IPS-20b (cell line): ENCODE measurements around the gene PTPRN2.
"Not testable (repeated sequence)": the region's sequence is repeated elsewhere in the genome, so short reads cannot be mapped to it uniquely, and the experiment has no call there.

Experiments
- H3K27ac ChIP-seq: one replicate; pipeline ENCODE4 v1.5.1; 2013; ENCODE audit warnings: low read length
- H3K27me3 ChIP-seq: 2 replicates; pipeline ENCODE4 v1.6.1; 2013; ENCODE audit warnings: mild to moderate bottlenecking, low read length, inconsistent platforms; ENCODE audit not compliant: insufficient read depth
- H3K36me3 ChIP-seq: 2 replicates; pipeline ENCODE4 v1.6.1; 2013; ENCODE audit warnings: low read depth, mild to moderate bottlenecking, inconsistent platforms, low read length, moderate library complexity; ENCODE audit not compliant: insufficient read depth
- H3K4me1 ChIP-seq: 2 replicates; pipeline ENCODE4 v1.6.1; 2013; ENCODE audit warnings: mild to moderate bottlenecking, control low read depth, inconsistent platforms, low read length, moderate library complexity; ENCODE audit not compliant: insufficient read depth
- H3K4me3 ChIP-seq: 2 replicates; pipeline ENCODE4 v1.5.1; 2013; ENCODE audit warnings: mild to moderate bottlenecking, low read length, inconsistent platforms
- H3K9ac ChIP-seq: 2 replicates; pipeline ENCODE4 v1.6.1; 2013; ENCODE audit warnings: low read depth, mild to moderate bottlenecking, inconsistent platforms, low read length, moderate library complexity
- H3K9me3 ChIP-seq: 2 replicates; pipeline ENCODE4 v1.6.1; 2013; ENCODE audit warnings: mild to moderate bottlenecking, low read depth, low read length, inconsistent platforms; ENCODE audit not compliant: insufficient read depth

The PTPRN2 gene

GRCh38 chr7:158236400-158236799, 351.2 kb downstream of the PTPRN2 start:
- no peak overlapping the region for H3K9ac ChIP-seq
- no peaks in the 10 kb centered on the region for H3K36me3 ChIP-seq
- H3K9me3 ChIP-seq: peaks cover 86% of the 10 kb centered on the region
- no peak overlapping the region for H3K4me3 ChIP-seq
- no peaks in the 10 kb centered on the region for H3K27me3 ChIP-seq
- no peaks in the 10 kb centered on the region for H3K4me1 ChIP-seq
- H3K27ac ChIP-seq: no peak overlapping the region

GRCh38 chr7:158235862-158236261, 351.8 kb downstream of the PTPRN2 start:
- no peak overlapping the region for H3K27ac ChIP-seq
- H3K4me3 ChIP-seq: no peak overlapping the region
- peaks cover 87% of the 10 kb centered on the region for H3K9me3 ChIP-seq
- no peak overlapping the region for H3K9ac ChIP-seq
- H3K36me3 ChIP-seq: no peaks in the 10 kb centered on the region
- no peaks in the 10 kb centered on the region for H3K27me3 ChIP-seq
- no peaks in the 10 kb centered on the region for H3K4me1 ChIP-seq

DNA sequence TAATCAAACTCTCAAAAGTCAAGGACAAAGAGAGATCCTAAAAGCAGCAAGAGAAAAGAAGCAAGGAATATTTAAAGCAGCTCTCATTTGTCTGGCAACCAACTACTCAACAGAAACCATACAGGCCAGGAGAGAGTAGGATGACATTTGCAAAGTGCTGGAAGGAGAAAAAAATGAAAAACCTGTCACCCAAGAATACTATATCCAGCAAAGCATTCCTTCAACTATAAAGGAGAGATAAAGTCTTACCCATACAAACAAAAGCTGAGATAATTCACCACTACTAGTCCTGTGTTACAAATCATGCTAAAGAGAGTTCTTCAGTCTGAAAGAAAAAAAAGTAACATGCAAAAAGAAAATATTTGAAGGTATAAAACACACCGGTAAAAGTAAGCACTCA, 357.7 kb downstream of the PTPRN2 start:
- Histone ChIP-seq H3K9ac (no peak overlapping the region), H3K27ac (no peak overlapping the region), H3K9me3 (peaks cover 98% of the 10 kb centered on the region), H3K4me3 (no peak overlapping the region; the same call in 1 of the 2 replicates), H3K27me3 (no peaks in the 10 kb centered on the region), H3K36me3 (no peaks in the 10 kb centered on the region), H3K4me1 (no peaks in the 10 kb centered on the region)

DNA sequence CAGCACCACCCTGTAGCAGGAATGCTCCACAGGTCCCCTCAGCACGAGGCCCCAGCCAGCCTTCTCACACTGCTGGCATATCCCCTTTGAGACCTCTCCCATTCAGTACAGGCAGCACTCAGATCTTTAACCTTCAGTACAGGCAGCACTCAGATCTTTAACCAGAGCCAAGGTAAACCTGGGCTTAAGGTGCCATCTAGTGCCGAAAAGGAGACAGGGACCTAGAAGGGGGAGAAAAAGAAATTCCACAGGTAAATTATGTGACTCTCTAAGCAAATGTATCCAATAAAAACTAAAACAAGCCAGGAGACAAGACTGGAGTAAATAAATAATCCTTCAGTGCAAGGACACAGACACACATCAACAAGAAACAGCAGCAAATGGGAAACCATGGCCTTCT, 358.6 kb downstream of the PTPRN2 start:
- Histone ChIP-seq H3K36me3 (no peaks in the 10 kb centered on the region), H3K9me3 (peaks cover 99% of the 10 kb centered on the region), H3K27ac (no peak overlapping the region), H3K4me1 (no peaks in the 10 kb centered on the region), H3K9ac (no peak overlapping the region), H3K4me3 (no peak overlapping the region), H3K27me3 (no peaks in the 10 kb centered on the region)

- Histone ChIP-seq H3K9ac (no peak overlapping the region), H3K27me3 (no peaks in the 10 kb centered on the region), H3K27ac (no peak overlapping the region), H3K9me3 (peaks cover 99% of the 10 kb centered on the region), H3K36me3 (no peaks in the 10 kb centered on the region), H3K4me3 (no peak overlapping the region), H3K4me1 (no peaks in the 10 kb centered on the region)
Measured at GRCh38 chr7:158228131-158228530, 359.5 kb downstream of the PTPRN2 start.

DNA sequence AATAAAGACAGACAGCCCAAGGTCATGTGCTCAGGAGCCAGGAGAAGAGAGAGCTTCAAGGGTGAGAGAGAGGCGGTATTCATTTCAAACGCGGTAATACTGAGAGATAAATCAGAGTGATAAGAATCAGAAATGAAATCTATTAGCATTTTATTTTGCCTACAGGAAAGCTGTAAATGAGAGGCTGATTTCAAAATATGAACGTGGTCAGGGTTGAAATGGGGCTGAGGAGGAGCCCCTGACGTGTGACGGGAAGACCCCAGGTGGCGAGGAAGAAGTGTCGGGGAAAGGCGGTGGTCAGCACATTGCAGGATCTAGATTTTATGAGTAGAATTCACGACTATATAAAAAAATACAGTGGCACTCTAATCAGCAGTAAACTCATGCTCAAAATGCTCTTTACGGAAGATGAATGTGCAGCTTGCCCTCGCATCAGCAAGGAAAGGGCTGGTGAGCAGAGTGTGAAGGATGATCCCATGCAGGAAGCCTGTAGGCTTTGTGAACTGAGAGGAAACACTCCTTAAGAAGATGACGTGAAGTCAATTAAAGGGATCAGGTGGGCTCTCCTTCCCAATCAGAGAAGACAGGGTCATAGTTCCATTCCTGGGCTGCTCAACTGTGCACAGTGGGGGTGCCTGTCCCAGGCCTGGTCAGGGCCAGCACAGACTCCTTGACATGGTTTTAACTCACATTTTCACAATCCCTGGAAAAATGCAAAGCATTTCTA, 360.2 kb downstream of the PTPRN2 start:
- Histone ChIP-seq H3K27me3 (no peaks in the 10 kb centered on the region), H3K9me3 (peaks cover 99% of the 10 kb centered on the region), H3K4me3 (no peak overlapping the region), H3K4me1 (no peaks in the 10 kb centered on the region), H3K27ac (no peak overlapping the region), H3K36me3 (no peaks in the 10 kb centered on the region), H3K9ac (no peak overlapping the region)

DNA sequence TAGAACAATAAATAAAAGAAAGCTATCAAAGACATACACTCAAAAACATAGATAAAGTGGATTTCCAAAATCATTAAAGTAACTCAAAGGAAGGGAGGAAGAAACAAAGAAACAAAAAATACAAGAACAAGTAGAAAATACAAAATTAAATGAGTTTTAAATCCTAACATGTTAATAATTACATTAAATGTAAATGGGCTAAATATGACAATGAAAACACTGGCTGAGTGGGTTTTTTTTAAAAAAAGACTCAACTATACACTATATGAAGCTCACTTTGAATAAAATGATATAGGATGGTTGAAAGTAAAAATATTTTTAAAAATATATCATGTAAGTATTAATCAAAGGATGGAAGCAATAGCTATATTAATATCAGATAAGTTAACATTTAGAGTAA, 371.4 kb downstream of the PTPRN2 start:
- H3K27ac ChIP-seq: no peak overlapping the region
- no peaks in the 10 kb centered on the region for H3K36me3 ChIP-seq
- H3K4me3 ChIP-seq: no peak overlapping the region
- H3K4me1 ChIP-seq: no peaks in the 10 kb centered on the region
- H3K9ac ChIP-seq: no peak overlapping the region
- no peaks in the 10 kb centered on the region for H3K27me3 ChIP-seq
- H3K9me3 ChIP-seq: peaks cover 91% of the 10 kb centered on the region

DNA sequence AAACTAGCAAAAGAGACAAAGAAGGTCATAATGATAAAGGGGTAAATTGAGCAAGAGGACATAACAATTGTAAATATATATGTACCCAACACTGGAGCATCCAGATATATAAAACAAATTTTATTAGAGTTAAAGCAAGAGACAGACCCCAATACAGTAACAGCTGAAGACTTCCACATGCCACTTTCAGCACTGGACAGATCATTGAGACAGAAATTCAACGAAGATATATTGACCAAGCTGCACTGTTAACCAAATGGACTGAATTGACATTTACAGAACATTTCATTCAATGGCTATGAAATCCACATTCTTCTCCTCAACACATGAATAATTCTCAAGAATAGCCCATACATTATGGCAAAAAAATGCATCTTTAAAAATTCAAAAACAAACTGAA, 378.2 kb downstream of the PTPRN2 start:
- Histone ChIP-seq H3K27me3 (no peaks in the 10 kb centered on the region), H3K9ac (no peak overlapping the region), H3K9me3 (peaks cover 83% of the 10 kb centered on the region), H3K4me1 (no peaks in the 10 kb centered on the region), H3K36me3 (no peaks in the 10 kb centered on the region), H3K4me3 (no peak overlapping the region), H3K27ac (no peak overlapping the region)

DNA sequence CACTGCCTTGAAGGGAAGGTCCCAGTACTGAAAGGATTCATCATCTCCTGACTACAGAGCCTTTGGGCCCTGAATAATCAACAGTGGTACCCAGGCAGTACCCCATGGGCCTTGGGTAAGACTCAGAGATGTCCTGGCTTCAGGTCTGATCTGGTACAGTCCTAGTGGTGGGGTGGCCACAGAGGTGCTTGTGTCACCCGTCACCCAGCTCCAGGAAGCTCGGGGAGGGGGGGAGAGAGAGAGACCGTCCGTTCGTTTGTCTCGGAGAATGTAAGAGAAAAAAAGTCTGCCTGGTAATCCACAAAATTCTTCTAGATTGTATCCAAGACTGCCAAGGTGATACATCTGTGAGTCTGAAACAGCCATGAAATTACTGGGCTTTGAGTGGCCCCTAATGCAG, 381.3 kb downstream of the PTPRN2 start:
- no peaks in the 10 kb centered on the region for H3K36me3 ChIP-seq
- H3K27me3 ChIP-seq: no peaks in the 10 kb centered on the region
- H3K4me3 ChIP-seq: no peak overlapping the region
- H3K4me1 ChIP-seq: no peaks in the 10 kb centered on the region
- H3K27ac ChIP-seq: no peak overlapping the region
- no peak overlapping the region for H3K9ac ChIP-seq
- peaks cover 85% of the 10 kb centered on the region for H3K9me3 ChIP-seq

GRCh38 chr7:158204453-158204852, 383.2 kb downstream of the PTPRN2 start:
- Histone ChIP-seq H3K4me1 (no peaks in the 10 kb centered on the region), H3K9ac (no peak overlapping the region), H3K9me3 (peaks cover 88% of the 10 kb centered on the region), H3K4me3 (no peak overlapping the region), H3K27ac (no peak overlapping the region), H3K36me3 (no peaks in the 10 kb centered on the region), H3K27me3 (no peaks in the 10 kb centered on the region)

DNA sequence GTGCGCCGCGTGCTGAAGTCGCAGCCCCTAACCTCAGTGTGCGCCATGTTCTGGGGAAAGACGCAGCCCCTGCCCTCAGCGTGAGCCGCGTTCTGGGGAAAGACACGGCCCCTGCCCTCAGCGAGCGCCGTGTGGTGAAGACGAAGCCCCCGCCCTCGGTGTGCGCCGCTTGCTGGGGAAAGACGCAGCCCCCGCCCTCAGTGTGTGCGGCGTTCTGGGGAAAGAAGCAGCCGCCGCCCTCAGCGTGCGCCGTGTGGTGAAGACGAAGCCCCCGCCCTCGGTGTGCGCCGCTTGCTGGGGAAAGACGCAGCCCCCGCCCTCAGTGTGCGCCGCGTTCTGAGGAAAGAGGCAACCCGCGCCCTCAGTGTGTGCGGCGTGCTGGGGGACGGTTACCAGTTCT, 383.7 kb downstream of the PTPRN2 start:
- H3K27me3 ChIP-seq, H3K36me3 ChIP-seq, H3K4me3 ChIP-seq, H3K9ac ChIP-seq, H3K27ac ChIP-seq, H3K4me1 ChIP-seq: not testable (repeated sequence)
- peaks cover 88% of the 10 kb centered on the region for H3K9me3 ChIP-seq

- H3K27ac ChIP-seq: no peak overlapping the region
- H3K27me3 ChIP-seq: no peaks in the 10 kb centered on the region
- no peak overlapping the region for H3K4me3 ChIP-seq
- H3K9ac ChIP-seq: no peak overlapping the region
- peaks cover 97% of the 10 kb centered on the region for H3K9me3 ChIP-seq
- no peaks in the 10 kb centered on the region for H3K36me3 ChIP-seq
- H3K4me1 ChIP-seq: no peaks in the 10 kb centered on the region
Measured at GRCh38 chr7:158194365-158194900, 393.2 kb downstream of the PTPRN2 start.
